ENCODE data around the gene TPRN. TPM values are rescaled to one million over a fixed set of nuclear protein-coding genes. Genes with fewer than 3 reads are reported as not detected.

Gene TPRN
- total RNA-seq, 1 donor from 2014 or later, result 3.4 TPM

DNA sequence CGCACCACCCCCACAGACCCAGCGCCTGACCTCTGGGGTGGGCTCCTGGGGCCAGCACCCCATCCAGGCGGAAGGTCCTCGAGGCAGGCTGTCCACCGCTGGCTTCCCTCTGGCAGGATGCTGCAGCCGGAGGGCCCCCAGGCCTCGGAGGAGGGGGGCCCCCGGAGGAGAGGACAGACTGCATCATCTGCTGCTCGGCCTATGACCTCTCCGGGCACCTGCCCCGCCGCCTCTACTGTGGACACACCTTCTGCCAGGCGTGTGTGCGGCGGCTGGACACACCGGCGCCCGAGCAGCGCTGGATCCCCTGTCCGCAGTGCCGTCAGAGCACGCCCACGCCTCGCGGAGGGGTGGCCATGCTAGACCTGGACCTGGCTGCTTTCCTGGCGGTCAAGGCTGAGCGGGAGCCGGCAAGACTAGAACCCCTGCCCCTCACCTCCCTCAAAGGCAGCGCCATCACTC, 28.0 kb upstream of the TPRN start:
- H3K9me3 Mint-ChIP-seq, result no peaks in the 10 kb centered on the region
- Histone ChIP-seq H3F3A (ENCODE audit: low read depth) (no peaks in the 10 kb centered on the region), H3K4me1 (no peaks in the 10 kb centered on the region), H3K36me3 (no peaks in the 10 kb centered on the region), H3K79me2 (ENCODE audit: low read depth) (no peaks in the 10 kb centered on the region), H2AFZ (replicated peaks) (no peak overlapping the region), H3K9ac (no peak overlapping the region), H3K4me2 (no peak overlapping the region), H4K20me1 (ENCODE audit: low read depth) (no peaks in the 10 kb centered on the region), H3K9me3 (ENCODE audit: low read depth) (no peaks in the 10 kb centered on the region), H3K27ac (no peak overlapping the region), H3K4me3 (no peak overlapping the region), H3K27me3 (no peaks in the 10 kb centered on the region)
- H3K4me1 Mint-ChIP-seq, result peaks cover 3% of the 10 kb centered on the region
- H3K36me3 Mint-ChIP-seq, result no peaks in the 10 kb centered on the region
- TF ChIP-seq EZH2 (IDR thresholded peaks at IDR 0.05) (no peak), EZH2phosphoT487 (IDR thresholded peaks at IDR 0.05) (no peak)
- TF ChIP-seq, protein P1, sequence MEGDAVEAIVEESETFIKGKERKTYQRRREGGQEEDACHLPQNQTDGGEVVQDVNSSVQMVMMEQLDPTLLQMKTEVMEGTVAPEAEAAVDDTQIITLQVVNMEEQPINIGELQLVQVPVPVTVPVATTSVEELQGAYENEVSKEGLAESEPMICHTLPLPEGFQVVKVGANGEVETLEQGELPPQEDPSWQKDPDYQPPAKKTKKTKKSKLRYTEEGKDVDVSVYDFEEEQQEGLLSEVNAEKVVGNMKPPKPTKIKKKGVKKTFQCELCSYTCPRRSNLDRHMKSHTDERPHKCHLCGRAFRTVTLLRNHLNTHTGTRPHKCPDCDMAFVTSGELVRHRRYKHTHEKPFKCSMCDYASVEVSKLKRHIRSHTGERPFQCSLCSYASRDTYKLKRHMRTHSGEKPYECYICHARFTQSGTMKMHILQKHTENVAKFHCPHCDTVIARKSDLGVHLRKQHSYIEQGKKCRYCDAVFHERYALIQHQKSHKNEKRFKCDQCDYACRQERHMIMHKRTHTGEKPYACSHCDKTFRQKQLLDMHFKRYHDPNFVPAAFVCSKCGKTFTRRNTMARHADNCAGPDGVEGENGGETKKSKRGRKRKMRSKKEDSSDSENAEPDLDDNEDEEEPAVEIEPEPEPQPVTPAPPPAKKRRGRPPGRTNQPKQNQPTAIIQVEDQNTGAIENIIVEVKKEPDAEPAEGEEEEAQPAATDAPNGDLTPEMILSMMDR (IDR thresholded peaks at IDR 0.05), result no peak
- no peak overlapping the region for H3K27ac Mint-ChIP-seq
- no peak for DNase-seq (ENCODE audit: low spot score)
- peaks cover 6% of the 10 kb centered on the region for H3K27me3 Mint-ChIP-seq (ENCODE audit: insufficient read depth, low read depth)
- no peak overlapping the region for H3K4me3 Mint-ChIP-seq

DNA sequence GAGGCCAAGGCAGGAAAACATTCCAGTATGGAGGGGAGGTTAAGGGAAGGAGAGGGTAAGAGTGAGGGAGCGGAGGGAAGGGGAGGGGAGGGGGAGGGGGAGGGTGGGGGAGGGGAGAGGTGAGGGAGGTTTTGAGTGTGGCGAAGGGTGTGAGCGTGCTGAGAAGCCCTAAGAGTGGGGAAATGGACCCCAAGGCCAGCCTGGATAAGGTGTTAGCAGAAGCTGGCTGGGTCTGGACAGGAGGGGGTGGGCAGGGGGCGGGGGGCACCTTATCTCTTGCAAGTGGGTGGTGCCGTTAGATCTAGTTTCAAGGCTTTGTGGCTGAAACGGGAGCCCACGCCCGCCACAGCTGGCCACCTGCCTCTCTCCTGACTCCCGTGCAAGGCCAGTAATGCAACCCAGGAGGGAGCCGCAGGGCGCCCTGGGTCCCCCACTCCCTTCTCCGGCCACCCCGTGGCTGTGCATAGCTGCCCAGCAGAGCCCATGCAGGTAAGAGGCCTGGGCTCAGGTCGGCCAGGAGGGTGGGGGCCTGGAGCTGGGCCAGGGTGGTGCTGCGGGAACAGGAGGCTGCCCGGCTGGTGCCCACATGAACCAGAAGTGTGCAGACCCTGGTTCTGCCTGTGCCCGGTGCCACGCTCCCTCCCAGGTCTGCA, 27.4 kb upstream of the TPRN start:
- H3K27ac ChIP-seq, result no peak overlapping the region
- Mint-ChIP-seq H3K9me3 (no peaks in the 10 kb centered on the region), H3K27ac (no peak overlapping the region), H3K4me1 (peaks cover 3% of the 10 kb centered on the region), H3K27me3 (ENCODE audit: insufficient read depth, low read depth) (peaks cover 6% of the 10 kb centered on the region), H3K36me3 (no peaks in the 10 kb centered on the region), H3K4me3 (no peak overlapping the region)
- H3K9me3 ChIP-seq (ENCODE audit: low read depth), result no peaks in the 10 kb centered on the region
- no peaks in the 10 kb centered on the region for H4K20me1 ChIP-seq (ENCODE audit: low read depth)
- H3F3A ChIP-seq (ENCODE audit: low read depth), result peaks cover 5% of the 10 kb centered on the region
- H2AFZ ChIP-seq (replicated peaks), result no peak overlapping the region
- DNase-seq (ENCODE audit: low spot score), result no peak
- H3K9ac ChIP-seq, result no peak overlapping the region
- no peaks in the 10 kb centered on the region for H3K79me2 ChIP-seq (ENCODE audit: low read depth)
- H3K4me1 ChIP-seq, result peaks cover 1% of the 10 kb centered on the region
- TF ChIP-seq EZH2 (IDR thresholded peaks at IDR 0.05), result no peak
- no peak overlapping the region for H3K4me2 ChIP-seq
- H3K27me3 ChIP-seq, result peaks cover 2% of the 10 kb centered on the region
- H3K4me3 ChIP-seq, result no peak overlapping the region
- H3K36me3 ChIP-seq, result no peaks in the 10 kb centered on the region

DNA sequence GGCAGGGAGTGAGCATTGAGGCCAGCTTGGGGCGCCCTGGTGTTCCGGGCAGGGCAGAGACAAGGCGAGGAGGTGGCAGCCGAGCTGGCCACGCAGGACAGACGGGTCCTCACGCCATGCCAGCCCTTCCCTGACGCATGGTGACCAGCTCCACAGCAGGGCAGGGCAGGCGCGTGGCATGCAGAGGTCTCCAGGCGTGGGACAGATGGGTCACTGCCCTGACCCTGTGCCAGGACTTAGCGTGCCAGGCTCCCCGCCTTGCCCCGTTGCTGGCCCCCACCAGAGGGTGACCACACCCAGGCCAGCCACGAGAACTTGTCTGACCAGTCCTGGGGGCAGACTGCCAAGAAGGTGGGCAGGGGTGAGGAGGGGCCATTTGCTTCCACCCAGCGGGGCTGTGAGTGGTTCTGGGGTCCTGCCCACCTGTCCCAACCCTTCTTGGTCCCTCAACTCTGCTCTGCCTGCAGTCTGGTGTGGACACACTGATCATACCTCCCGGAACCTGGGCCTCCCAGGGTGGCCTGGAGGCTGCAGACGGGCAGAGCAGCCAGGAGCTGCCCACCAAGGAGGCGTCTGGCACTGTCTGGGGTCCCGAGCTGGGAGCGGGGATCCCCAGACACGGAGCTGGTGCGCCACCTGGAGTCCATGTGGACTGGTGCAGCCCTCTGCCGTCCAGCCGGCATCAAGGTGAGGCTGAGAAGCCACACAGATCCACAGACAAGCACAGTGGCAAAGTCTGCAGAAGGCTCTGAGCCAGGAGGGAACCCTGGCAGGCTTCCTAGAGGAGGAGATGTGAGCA, 26.7 kb upstream of the TPRN start, which contains the start of gene RNF224:
Gene RNF224, plus strand, starts transcription at position 449 of the 799 bp plus-strand sequence. CDS start 834 bp downstream, outside the sequence.
- H3K9me3 Mint-ChIP-seq, result no peaks in the 10 kb centered on the region
- Histone ChIP-seq H3F3A (ENCODE audit: low read depth) (peaks cover 12% of the 10 kb centered on the region), H3K79me2 (ENCODE audit: low read depth) (no peaks in the 10 kb centered on the region), H3K4me3 (no peak within 1 kb of the TSS), H2AFZ (replicated peaks) (no peak within 1 kb of the TSS), H3K4me1 (peaks cover 9% of the 10 kb centered on the region), H3K9me3 (ENCODE audit: low read depth) (no peaks in the 10 kb centered on the region), H3K9ac (no peak within 1 kb of the TSS), H3K27ac (no peak within 1 kb of the TSS), H3K4me2 (no peak within 1 kb of the TSS), H4K20me1 (ENCODE audit: low read depth) (no peaks in the 10 kb centered on the region), H3K36me3 (no peaks in the 10 kb centered on the region), H3K27me3 (peaks cover 10% of the 10 kb centered on the region)
- peaks cover 3% of the 10 kb centered on the region for H3K4me1 Mint-ChIP-seq
- H3K27ac Mint-ChIP-seq, result no peak within 1 kb of the TSS
- peak; percentile 93 for DNase-seq (ENCODE audit: low spot score)
- TF ChIP-seq EZH2phosphoT487 (IDR thresholded peaks at IDR 0.05), result no peak
- TF ChIP-seq EZH2 (IDR thresholded peaks at IDR 0.05), result no peak
- TF ChIP-seq, protein P1 (IDR thresholded peaks at IDR 0.05), result peak; percentile 91
- H3K36me3 Mint-ChIP-seq, result no peaks in the 10 kb centered on the region
- H3K27me3 Mint-ChIP-seq (ENCODE audit: insufficient read depth, low read depth), result peaks cover 6% of the 10 kb centered on the region
- H3K4me3 Mint-ChIP-seq, result peak within 1 kb of the TSS; percentile 55

All from neural progenitor cell (in vitro differentiated cells).